Measurements from ENCODE around the gene MED28.
"Not testable (repeated sequence)": the region's sequence is repeated elsewhere in the genome, so short reads cannot be mapped to it uniquely, and the experiment has no call there.

Gene MED28

DNA sequence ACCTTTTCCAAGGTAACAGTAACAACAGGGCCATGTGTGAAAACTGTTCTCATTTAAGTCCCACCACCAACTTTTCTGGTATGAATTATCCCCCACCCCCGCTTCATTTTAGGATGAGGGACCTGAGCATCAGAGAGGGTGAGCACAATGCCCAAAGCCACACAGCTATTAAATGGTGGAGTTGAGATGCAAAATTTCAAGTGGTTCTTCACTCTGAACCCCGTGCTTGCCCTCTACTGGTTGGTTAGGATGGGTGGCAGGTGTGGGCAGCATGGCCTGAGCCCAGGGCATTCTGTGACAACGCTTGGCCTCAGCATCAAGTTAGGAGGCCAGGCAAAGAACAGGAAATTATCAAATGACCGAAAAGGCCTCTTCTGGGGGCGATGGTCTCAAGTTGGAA, 33.5 kb downstream of the MED28 start:
- TF ChIP-seq, protein P1, sequence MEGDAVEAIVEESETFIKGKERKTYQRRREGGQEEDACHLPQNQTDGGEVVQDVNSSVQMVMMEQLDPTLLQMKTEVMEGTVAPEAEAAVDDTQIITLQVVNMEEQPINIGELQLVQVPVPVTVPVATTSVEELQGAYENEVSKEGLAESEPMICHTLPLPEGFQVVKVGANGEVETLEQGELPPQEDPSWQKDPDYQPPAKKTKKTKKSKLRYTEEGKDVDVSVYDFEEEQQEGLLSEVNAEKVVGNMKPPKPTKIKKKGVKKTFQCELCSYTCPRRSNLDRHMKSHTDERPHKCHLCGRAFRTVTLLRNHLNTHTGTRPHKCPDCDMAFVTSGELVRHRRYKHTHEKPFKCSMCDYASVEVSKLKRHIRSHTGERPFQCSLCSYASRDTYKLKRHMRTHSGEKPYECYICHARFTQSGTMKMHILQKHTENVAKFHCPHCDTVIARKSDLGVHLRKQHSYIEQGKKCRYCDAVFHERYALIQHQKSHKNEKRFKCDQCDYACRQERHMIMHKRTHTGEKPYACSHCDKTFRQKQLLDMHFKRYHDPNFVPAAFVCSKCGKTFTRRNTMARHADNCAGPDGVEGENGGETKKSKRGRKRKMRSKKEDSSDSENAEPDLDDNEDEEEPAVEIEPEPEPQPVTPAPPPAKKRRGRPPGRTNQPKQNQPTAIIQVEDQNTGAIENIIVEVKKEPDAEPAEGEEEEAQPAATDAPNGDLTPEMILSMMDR (conservative IDR thresholded peaks at IDR 0.05; ENCODE audit: low read length), result no peak
- H3K4me3 ChIP-seq (ENCODE audit: low read length), result no peak overlapping the region
- DNase-seq (ENCODE audit: low read depth), result no peak

DNA sequence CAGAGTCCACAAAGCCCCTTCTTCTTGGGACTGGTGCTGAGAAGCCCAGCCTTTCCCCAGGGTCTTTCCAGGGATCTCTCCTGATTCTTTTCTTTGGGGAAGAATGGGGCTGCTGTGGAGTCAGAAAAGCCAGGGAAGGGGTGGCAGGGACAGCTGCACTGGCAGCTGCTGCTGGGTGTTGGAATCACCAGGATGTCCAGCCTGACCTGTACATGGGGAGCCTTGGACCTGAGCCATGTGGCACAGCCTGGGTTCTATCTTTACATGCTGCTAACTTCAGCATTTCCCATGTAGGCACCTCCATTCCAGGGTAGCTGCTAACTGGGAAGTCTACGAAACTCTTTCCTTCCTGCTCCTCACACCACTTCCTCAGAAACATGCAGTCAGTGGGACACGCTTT, 36.0 kb downstream of the MED28 start:
- no peak overlapping the region for H3K4me3 ChIP-seq (ENCODE audit: low read length)
- no peak for DNase-seq (ENCODE audit: low read depth)
- TF ChIP-seq, protein P1 (conservative IDR thresholded peaks at IDR 0.05; ENCODE audit: low read length), result no peak

DNA sequence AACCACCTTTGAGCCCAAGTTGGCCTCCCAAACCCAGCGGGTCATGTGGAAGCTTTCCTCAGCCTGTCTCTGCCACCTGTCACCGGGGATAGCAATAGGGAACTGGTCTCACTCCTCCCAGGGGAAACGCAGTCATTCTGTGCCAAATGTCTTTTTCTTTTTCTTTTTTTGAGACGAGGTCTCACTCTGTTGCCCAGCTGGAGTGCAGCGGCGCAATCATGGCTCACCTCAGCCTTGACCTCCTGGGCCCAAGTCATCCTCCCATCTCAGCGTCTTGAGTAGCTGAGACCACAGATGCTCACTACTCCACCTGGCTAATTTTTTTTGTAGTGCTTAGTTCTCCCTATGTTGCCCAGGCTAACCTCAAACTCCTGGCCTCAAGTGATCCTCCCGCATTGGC, 40.3 kb downstream of the MED28 start:
- DNase-seq (ENCODE audit: low read depth), result no peak
- H3K4me3 ChIP-seq (ENCODE audit: low read length), result no peak overlapping the region
- TF ChIP-seq, protein P1 (conservative IDR thresholded peaks at IDR 0.05; ENCODE audit: low read length), result no peak

DNA sequence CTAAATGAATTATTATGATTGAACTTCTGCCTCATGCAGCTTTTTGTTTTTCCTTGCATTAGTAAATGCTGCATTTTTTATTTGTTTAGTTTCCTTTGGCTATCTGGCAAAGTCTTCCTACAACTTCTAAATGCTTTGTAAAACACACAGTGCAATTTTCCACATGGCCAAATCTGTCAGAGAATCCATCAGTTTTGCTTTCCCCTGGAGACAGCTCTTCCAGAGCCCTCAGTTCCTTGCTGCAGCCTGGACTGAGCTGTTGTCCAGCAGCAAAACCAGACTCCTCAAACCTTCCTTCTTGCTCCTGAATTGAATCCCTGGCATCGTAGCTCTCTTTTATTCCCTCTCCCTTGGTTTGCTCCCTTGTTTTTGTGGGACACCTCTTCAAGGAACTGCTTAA, 42.6 kb downstream of the MED28 start:
- no peak overlapping the region for H3K4me3 ChIP-seq (ENCODE audit: low read length)
- no peak for DNase-seq (ENCODE audit: low read depth)
- TF ChIP-seq, protein P1 (conservative IDR thresholded peaks at IDR 0.05; ENCODE audit: low read length), result no peak

DNA sequence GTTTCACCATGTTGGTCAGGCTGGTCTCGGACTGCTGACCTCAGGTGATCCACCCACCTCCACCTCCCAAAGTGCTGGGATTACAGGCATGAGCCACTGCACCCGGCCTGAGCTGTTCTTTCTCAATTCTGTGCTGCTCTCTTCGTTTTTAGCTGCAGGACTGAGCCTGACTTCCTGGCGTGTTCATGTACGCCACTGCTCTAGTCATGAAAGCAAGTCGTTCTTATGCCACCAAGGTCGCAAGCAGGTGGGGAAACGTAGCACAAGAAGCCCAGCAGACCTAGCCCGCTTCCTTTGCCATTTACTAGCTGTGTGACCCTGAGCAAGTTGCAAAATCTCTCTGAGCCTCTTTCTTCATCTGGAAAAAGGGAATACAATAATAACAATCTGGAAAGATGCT, 43.4 kb downstream of the MED28 start:
- TF ChIP-seq, protein P1 (conservative IDR thresholded peaks at IDR 0.05; ENCODE audit: low read length), result no peak
- no peak overlapping the region for H3K4me3 ChIP-seq (ENCODE audit: low read length)
- DNase-seq (ENCODE audit: low read depth), result no peak

DNA sequence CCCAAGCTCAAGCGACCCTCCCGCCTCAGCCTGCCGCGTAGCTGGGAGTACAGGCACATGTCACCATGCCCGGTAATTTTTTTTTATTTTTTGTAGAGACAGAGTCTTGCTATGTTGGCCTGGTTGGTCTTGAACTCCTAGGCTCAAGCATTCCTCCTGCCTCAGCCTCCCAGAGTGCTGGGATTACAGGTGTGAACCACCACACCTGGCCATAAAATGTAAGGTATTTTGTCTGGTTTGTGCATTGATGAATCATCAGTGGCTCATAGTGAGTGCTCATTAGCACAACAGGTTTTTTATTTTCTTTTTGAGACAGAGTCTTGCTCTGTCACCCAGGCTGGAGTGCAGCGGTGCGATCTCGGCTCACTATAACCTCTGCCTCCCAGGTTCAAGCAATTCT, 44.8 kb downstream of the MED28 start:
- DNase-seq (ENCODE audit: low read depth); H3K4me3 ChIP-seq (ENCODE audit: low read length): not testable (repeated sequence)

DNA sequence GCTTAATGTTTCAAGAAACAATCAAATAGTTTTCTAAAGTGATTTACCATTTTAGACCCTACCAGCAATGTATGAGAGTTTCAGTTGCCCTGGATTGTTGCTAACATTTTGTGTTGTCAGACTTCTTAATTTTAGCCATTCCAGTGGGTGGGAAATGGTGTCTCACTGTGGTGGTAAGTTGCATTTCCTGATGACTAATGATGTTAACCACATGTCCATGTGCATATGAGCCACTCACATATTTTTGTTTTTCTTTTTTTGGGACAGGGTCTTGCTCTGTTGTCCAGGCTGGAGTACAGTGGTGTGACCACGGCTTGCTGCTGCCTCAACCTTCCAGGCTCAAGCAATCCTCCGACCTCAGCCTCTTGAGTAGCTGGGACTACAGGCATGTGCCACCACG, 48.3 kb downstream of the MED28 start:
- no peak overlapping the region for H3K4me3 ChIP-seq (ENCODE audit: low read length)
- DNase-seq (ENCODE audit: low read depth), result peak; percentile 26

More for the DNA sequence above, 48.3 kb downstream of the MED28 start:
- TF ChIP-seq, protein P1 (conservative IDR thresholded peaks at IDR 0.05; ENCODE audit: low read length), result no peak

All from AG10803 (cell line).